HepG2 (cell line): Measurements from ENCODE around the gene PCNT. TPM values are rescaled to one million over a fixed set of nuclear protein-coding genes. Genes with fewer than 3 reads are reported as not detected.

Experiments
- AFF4 ChIP-seq: sonication (generic); formaldehyde crosslinking; IDR thresholded peaks from 2 replicates; pipeline ENCODE4 v1.4.0; 2020; ENCODE audit warnings: missing genetic modification reagents
- AGO2 ChIP-seq: fragments of 200-400 bp; formaldehyde crosslinking; optimal IDR thresholded peaks from 2 replicates; pipeline ENCODE3; 2017; ENCODE audit warnings: mild to moderate bottlenecking, low read depth, low read length, moderate library complexity
- CENPT ChIP-seq: sonication (generic); formaldehyde crosslinking; IDR thresholded peaks from 2 replicates; pipeline ENCODE4 v1.8.0; 2022; ENCODE audit warnings: low read depth, mild to moderate bottlenecking, moderate library complexity, missing genetic modification reagents
- FOXO1 ChIP-seq: sonication (generic); formaldehyde crosslinking; IDR thresholded peaks from 2 replicates; pipeline ENCODE4 v1.4.0; 2020; ENCODE audit warnings: missing genetic modification reagents
- MED8 ChIP-seq: sonication (generic); formaldehyde crosslinking; IDR thresholded peaks from 2 replicates; pipeline ENCODE4 v1.8.1; 2023; ENCODE audit warnings: mild to moderate bottlenecking, missing genetic modification reagents; ENCODE audit not compliant: insufficient replicate concordance
- MYPOP ChIP-seq: sonication (generic); formaldehyde crosslinking; IDR thresholded peaks from 2 replicates; pipeline ENCODE4 v1.8.1; 2023; ENCODE audit warnings: mild to moderate bottlenecking, moderate library complexity, missing genetic modification reagents
- MZF1 ChIP-seq: sonication (generic); formaldehyde crosslinking; IDR thresholded peaks from 2 replicates; pipeline ENCODE4 v1.8.1; 2023; ENCODE audit warnings: mild to moderate bottlenecking, missing genetic modification reagents, borderline replicate concordance
- SP1 ChIP-seq, 2 experiments: fragments of 450-650 bp in 1 of 2; sonication (generic) in 1 of 2; formaldehyde crosslinking in 1 of 2; IDR thresholded peaks; 2 replicates each; pipeline versions ENCODE4 v1.4.0 to v1.6.1; 2016 to 2020; ENCODE audit warnings: missing genetic modification reagents in 1 of 2
- SP2 ChIP-seq: sonication (generic); formaldehyde crosslinking; IDR thresholded peaks from 2 replicates; pipeline ENCODE4 v1.5.1; 2020; ENCODE audit warnings: mild to moderate bottlenecking, missing genetic modification reagents
- TFDP2 ChIP-seq: sonication (generic); formaldehyde crosslinking; IDR thresholded peaks from 2 replicates; pipeline ENCODE4 v1.4.0; 2020; ENCODE audit warnings: missing genetic modification reagents
- polyA plus RNA-seq, 8 experiments: library from polyadenylated mRNA; depleted of rRNA in 3 of 8; stranded (reverse) in 7 of 8; unstranded in 1 of 8; fragments of >200 nt; fragmentation: Illumina TruSeq in 4 of 8; extraction: Trizol in 4 of 8; gene quantifications; 2 replicates each; pipeline versions ENCODE4 v1.2.1 to v1.2.3, GENCODE V29; 2011 to 2016; ENCODE audit warnings: low read depth in 4 of 8, missing spikeins in 1 of 8, mixed read lengths in 1 of 8; ENCODE audit not compliant: insufficient read depth in 1 of 8
- total RNA-seq, 5 experiments: library from RNA; depleted of rRNA; stranded (reverse); fragments of >200 nt; fragmentation: Illumina TruSeq; extraction: Trizol; gene quantifications; 2 replicates each; pipeline ENCODE4 v1.2.3, GENCODE V29; 2016; ENCODE audit warnings: low read depth in 1 of 5

PCNT gene
- total and polyA plus RNA-seq, 2 of the 13 experiments (the other 11 are each of a cell fraction or from before 2014, with no cell fraction given): 5.6 to 12.4 TPM

GRCh38 chr21:46491553-46491952 lies 167.6 kb downstream of the PCNT start (continued):
- TF ChIP-seq TFDP2 (CRISPR knock-in tag): no peak
- no peak for TF ChIP-seq MZF1 (CRISPR knock-in tag)
- TF ChIP-seq SP2 (CRISPR knock-in tag): no peak
- TF ChIP-seq MED8 (CRISPR knock-in tag): no peak
- TF ChIP-seq SP1 (IDR thresholded peaks at IDR 0.05): no peak
- no peak for TF ChIP-seq SP1 (CRISPR knock-in tag; IDR thresholded peaks at IDR 0.05)
- no peak for TF ChIP-seq FOXO1 (CRISPR knock-in tag)
- TF ChIP-seq CENPT (CRISPR knock-in tag): no peak
- TF ChIP-seq MYPOP (CRISPR knock-in tag): no peak
- TF ChIP-seq AGO2: no peak
- no peak for TF ChIP-seq AFF4 (CRISPR knock-in tag)
